Neuron (in vitro differentiated cells): ENCODE measurements around the gene TTBK1.

Source experiments
- H2AFZ ChIP-seq: one replicate; pipeline ENCODE4 v1.6.1; 2013; ENCODE audit warnings: low read depth, mild to moderate bottlenecking, inconsistent platforms, low read length, moderate library complexity
- H3K27me3 ChIP-seq: one replicate; pipeline ENCODE4 v1.6.1; 2013; ENCODE audit warnings: low read length; ENCODE audit not compliant: insufficient read depth
- H3K36me3 ChIP-seq: one replicate; pipeline ENCODE4 v1.6.1; 2013; ENCODE audit warnings: low read length; ENCODE audit not compliant: insufficient read depth
- H3K4me1 ChIP-seq: one replicate; pipeline ENCODE4 v1.6.1; 2013; ENCODE audit warnings: low read length; ENCODE audit not compliant: insufficient read depth
- H3K4me3 ChIP-seq: 2 replicates; pipeline ENCODE4 v1.5.1; 2013; ENCODE audit warnings: mild to moderate bottlenecking, low read length, moderate library complexity
- H3K9me3 ChIP-seq: one replicate; pipeline ENCODE4 v1.6.1; 2013; ENCODE audit warnings: low read length

The TTBK1 gene

GRCh38 chr6:43242908-43243663, at the start of gene TTBK1:
TTBK1 (plus strand) TSS chr6:43243481; CDS start chr6:43246661, 3,180 bp downstream.
- Histone ChIP-seq H3K4me3 (peak within 1 kb of the TSS; percentile 43), H3K9me3 (no peaks in the 10 kb centered on the region), H3K36me3 (no peaks in the 10 kb centered on the region), H2AFZ (no peak within 1 kb of the TSS), H3K27me3 (peaks cover 12% of the 10 kb centered on the region), H3K4me1 (peaks cover 22% of the 10 kb centered on the region)

- H3K9me3 ChIP-seq = no peaks in the 10 kb centered on the region
- peaks cover 24% of the 10 kb centered on the region for H3K36me3 ChIP-seq
- no peaks in the 10 kb centered on the region for H3K4me1 ChIP-seq
- no peak overlapping the region for H3K4me3 ChIP-seq
- H2AFZ ChIP-seq = no peak overlapping the region
- no peaks in the 10 kb centered on the region for H3K27me3 ChIP-seq
Measured at GRCh38 chr6:43193929-43194328, 49.4 kb upstream of the TTBK1 start.

GRCh38 chr6:43196337-43196736, 46.9 kb upstream of the TTBK1 start:
- Histone ChIP-seq H3K27me3 (no peaks in the 10 kb centered on the region), H3K4me1 (no peaks in the 10 kb centered on the region), H3K4me3 (no peak overlapping the region), H3K36me3 (peaks cover 34% of the 10 kb centered on the region), H3K9me3 (no peaks in the 10 kb centered on the region), H2AFZ (no peak overlapping the region)

- Histone ChIP-seq H3K4me3 (no peak overlapping the region), H2AFZ (no peak overlapping the region)
Measured at GRCh38 chr6:43199912-43200311, 43.4 kb upstream of the TTBK1 start.

DNA sequence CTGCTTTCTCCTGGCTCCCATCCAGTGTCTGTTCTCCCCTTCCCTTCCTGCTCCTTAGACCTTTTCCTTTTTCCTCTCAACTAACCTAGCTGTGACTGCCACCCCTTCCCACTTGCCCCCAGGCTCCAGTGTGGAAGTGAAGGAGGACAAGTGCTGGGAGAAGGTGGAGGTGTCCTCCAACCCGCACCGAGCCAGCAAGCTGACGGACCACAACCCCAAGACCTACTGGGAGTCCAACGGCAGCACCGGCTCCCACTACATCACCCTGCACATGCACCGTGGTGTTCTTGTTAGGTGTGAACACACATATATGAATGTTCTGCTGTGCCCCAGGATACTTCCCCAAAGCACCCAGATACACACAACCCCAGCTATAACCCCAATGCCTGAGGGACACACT, 42.7 kb upstream of the TTBK1 start:
- peaks cover 30% of the 10 kb centered on the region for H3K36me3 ChIP-seq
- H3K9me3 ChIP-seq = no peaks in the 10 kb centered on the region
- H3K4me3 ChIP-seq = no peak overlapping the region
- no peaks in the 10 kb centered on the region for H3K4me1 ChIP-seq
- H3K27me3 ChIP-seq = no peaks in the 10 kb centered on the region
- no peak overlapping the region for H2AFZ ChIP-seq

More at GRCh38 chr6:43199912-43200311, 43.4 kb upstream of the TTBK1 start:
- Histone ChIP-seq H3K27me3 (no peaks in the 10 kb centered on the region), H3K9me3 (no peaks in the 10 kb centered on the region), H3K4me1 (no peaks in the 10 kb centered on the region), H3K36me3 (peaks cover 30% of the 10 kb centered on the region)

DNA sequence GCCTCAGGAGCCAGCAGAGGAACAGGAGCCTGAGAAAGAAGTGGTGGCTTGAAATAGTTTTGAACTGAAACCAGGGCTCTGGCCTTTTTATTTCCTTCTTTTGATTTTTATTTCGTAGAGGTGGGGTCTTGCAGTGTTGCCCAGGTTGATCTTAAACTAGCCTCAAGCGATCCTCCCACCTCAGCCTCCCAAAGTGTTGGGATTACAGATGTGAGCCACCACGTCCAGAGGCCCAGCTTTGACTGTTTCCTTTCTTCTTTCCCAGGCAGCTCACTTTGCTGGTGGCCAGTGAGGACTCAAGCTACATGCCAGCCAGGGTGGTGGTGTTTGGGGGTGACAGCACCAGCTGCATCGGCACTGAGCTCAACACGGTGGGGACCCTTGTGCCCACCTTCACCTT, 40.8 kb upstream of the TTBK1 start:
- no peaks in the 10 kb centered on the region for H3K27me3 ChIP-seq
- no peak overlapping the region for H2AFZ ChIP-seq
- peaks cover 24% of the 10 kb centered on the region for H3K36me3 ChIP-seq
- H3K4me1 ChIP-seq = no peaks in the 10 kb centered on the region
- no peaks in the 10 kb centered on the region for H3K9me3 ChIP-seq
- H3K4me3 ChIP-seq = no peak overlapping the region

DNA sequence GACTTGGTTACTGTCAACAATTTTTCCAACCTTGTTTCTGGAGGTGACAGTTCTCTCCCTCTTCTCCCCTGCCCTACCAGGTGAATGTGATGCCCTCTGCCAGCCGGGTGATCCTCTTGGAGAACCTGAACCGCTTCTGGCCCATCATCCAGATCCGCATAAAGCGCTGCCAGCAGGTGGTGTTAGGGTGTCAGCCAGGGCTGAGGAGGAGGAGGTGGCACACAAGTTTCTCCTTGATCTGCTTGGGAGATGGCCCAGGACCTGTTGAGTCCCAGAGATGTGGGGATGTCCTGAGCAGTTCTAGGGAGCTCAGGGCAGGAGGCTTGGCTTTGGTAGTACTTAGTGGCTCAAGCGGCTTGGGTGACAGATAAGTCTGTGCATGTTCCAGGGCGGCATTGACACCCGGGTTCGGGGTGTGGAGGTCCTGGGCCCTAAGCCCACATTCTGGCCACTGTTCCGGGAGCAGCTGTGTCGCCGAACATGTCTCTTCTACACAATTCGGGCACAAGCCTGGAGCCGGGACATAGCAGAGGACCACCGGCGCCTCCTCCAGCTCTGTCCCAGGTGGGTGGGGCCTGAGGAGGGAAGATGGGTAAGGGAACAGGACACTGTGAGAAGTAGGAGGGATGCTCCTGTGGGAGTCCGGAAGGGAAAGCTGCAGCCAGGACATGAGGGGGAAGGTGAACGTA, 40.1 kb upstream of the TTBK1 start:
- H3K4me1 ChIP-seq = no peaks in the 10 kb centered on the region
- H2AFZ ChIP-seq = no peak overlapping the region
- H3K27me3 ChIP-seq = no peaks in the 10 kb centered on the region
- H3K4me3 ChIP-seq = no peak overlapping the region
- peaks cover 24% of the 10 kb centered on the region for H3K36me3 ChIP-seq
- H3K9me3 ChIP-seq = no peaks in the 10 kb centered on the region

GRCh38 chr6:43203718-43204095, 39.6 kb upstream of the TTBK1 start:
- no peaks in the 10 kb centered on the region for H3K27me3 ChIP-seq
- H3K36me3 ChIP-seq = peaks cover 20% of the 10 kb centered on the region

DNA sequence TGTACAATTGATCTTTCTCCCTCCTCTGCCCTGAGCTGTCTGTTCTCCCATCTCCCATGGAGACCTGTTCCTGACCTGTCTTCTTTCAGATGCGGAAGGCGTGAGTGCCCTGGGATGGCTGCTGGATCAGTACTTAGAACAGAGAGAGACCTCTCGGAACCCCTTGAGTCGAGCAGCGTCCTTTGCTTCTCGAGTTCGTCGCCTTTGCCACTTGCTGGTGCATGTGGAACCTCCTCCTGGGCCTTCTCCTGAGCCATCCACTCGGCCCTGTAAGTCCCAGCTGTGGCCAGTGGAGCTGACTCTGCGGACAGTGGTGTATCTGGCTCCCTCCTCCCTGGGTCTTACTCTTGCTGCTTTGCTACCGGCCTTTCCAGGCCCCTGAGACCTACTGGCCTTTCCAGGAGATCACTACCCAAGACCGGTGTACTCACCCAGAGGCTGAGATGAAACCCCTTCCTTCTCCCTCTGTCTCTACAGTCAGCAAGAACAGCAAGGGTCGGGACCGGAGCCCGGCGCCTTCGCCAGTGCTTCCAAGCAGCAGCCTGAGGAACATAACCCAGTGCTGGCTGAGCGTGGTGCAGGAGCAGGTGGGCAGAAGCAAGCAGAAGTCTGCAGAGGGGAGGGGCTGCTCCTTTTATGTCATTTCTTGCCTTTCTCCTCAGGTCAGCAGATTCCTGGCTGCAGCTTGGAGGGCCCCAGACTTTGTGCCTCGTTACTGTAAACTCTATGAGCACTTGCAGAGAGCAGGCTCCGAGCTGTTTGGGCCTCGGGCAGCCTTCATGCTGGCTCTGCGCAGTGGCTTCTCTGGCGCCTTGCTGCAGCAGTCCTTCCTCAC, 38.8 kb upstream of the TTBK1 start:
- H3K36me3 ChIP-seq = peaks cover 20% of the 10 kb centered on the region
- H3K4me1 ChIP-seq = no peaks in the 10 kb centered on the region
- no peak overlapping the region for H2AFZ ChIP-seq
- no peaks in the 10 kb centered on the region for H3K9me3 ChIP-seq
- no peaks in the 10 kb centered on the region for H3K27me3 ChIP-seq
- H3K4me3 ChIP-seq = no peak overlapping the region

More at GRCh38 chr6:43203718-43204095, 39.6 kb upstream of the TTBK1 start:
- Histone ChIP-seq H2AFZ (no peak overlapping the region), H3K4me3 (no peak overlapping the region), H3K4me1 (no peaks in the 10 kb centered on the region), H3K9me3 (no peaks in the 10 kb centered on the region)

GRCh38 chr6:43205849-43206248, 37.4 kb upstream of the TTBK1 start:
- no peaks in the 10 kb centered on the region for H3K27me3 ChIP-seq
- no peak overlapping the region for H3K4me3 ChIP-seq
- peaks cover 8% of the 10 kb centered on the region for H3K36me3 ChIP-seq
- no peaks in the 10 kb centered on the region for H3K4me1 ChIP-seq
- H2AFZ ChIP-seq = no peak overlapping the region
- H3K9me3 ChIP-seq = no peaks in the 10 kb centered on the region

- no peak overlapping the region for H3K4me3 ChIP-seq
- no peaks in the 10 kb centered on the region for H3K27me3 ChIP-seq
- no peaks in the 10 kb centered on the region for H3K9me3 ChIP-seq
- peaks cover 4% of the 10 kb centered on the region for H3K36me3 ChIP-seq
- no peak overlapping the region for H2AFZ ChIP-seq
- H3K4me1 ChIP-seq = no peaks in the 10 kb centered on the region
Measured at GRCh38 chr6:43207286-43207685, 36.0 kb upstream of the TTBK1 start.

DNA sequence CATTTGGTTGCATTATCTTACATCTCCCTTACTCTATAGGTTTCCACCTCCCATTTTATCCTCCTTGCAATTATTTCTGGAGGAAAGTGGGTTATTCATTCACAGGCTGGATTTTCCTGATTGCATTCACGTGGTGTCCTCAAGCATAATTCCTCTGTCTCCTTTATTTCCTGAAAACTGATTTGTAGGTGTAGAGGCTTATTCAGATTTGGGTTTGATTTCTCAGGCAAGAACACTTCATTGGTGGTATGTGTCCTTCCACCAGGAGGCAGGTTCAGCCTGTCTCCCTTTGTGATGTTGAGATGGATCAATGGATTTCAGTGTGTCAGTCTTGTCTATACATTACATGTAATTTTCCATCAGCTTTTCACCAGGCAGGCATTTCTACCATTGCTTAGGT, 31.3 kb upstream of the TTBK1 start:
- Histone ChIP-seq H3K36me3 (peaks cover 19% of the 10 kb centered on the region), H3K9me3 (no peaks in the 10 kb centered on the region), H3K27me3 (no peaks in the 10 kb centered on the region), H3K4me1 (no peaks in the 10 kb centered on the region), H2AFZ (no peak overlapping the region), H3K4me3 (no peak overlapping the region)

- peaks cover 22% of the 10 kb centered on the region for H3K36me3 ChIP-seq
- no peaks in the 10 kb centered on the region for H3K4me1 ChIP-seq
- no peak overlapping the region for H3K4me3 ChIP-seq
- H3K9me3 ChIP-seq = no peaks in the 10 kb centered on the region
- no peak overlapping the region for H2AFZ ChIP-seq
- H3K27me3 ChIP-seq = no peaks in the 10 kb centered on the region
Measured at GRCh38 chr6:43213431-43213830, 29.9 kb upstream of the TTBK1 start.
